Measurements from ENCODE around the gene GRM5.

DNA sequence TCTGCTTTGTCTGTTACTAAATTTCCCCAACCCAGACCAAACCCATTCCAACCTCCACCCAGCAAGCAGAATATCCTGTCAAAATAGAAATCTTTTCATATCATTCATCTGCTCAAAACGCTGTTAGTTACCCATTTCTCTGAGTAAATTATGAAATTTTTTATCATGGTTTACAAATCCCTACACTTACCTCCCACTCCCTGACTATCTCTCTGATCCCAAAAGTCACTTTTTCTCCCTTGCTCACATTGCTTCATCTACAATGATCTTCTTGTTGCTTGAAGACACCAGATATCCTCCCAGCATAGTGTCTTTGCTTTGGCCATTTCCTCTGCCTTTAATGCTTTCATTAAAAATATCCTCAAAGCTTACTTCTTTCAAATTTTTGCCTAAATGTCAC is 532.8 kb downstream of the GRM5 start:
- TF ChIP-seq, protein P1, sequence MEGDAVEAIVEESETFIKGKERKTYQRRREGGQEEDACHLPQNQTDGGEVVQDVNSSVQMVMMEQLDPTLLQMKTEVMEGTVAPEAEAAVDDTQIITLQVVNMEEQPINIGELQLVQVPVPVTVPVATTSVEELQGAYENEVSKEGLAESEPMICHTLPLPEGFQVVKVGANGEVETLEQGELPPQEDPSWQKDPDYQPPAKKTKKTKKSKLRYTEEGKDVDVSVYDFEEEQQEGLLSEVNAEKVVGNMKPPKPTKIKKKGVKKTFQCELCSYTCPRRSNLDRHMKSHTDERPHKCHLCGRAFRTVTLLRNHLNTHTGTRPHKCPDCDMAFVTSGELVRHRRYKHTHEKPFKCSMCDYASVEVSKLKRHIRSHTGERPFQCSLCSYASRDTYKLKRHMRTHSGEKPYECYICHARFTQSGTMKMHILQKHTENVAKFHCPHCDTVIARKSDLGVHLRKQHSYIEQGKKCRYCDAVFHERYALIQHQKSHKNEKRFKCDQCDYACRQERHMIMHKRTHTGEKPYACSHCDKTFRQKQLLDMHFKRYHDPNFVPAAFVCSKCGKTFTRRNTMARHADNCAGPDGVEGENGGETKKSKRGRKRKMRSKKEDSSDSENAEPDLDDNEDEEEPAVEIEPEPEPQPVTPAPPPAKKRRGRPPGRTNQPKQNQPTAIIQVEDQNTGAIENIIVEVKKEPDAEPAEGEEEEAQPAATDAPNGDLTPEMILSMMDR (IDR thresholded peaks at IDR 0.05) = no peak
- TF ChIP-seq POLR2A (IDR thresholded peaks at IDR 0.05) (no peak), EP300 (IDR thresholded peaks at IDR 0.05) (no peak)

All from tibial nerve (tissue), 4 donors.